Measurements from ENCODE around the gene ANGPTL8. TPM values are rescaled to one million over a fixed set of nuclear protein-coding genes. Genes with fewer than 3 reads are reported as not detected.

ANGPTL8 gene
- total and polyA plus RNA-seq, 10 of the 15 experiments (the other 5 are each of a cell fraction or from before 2014, with no cell fraction given) = not detected

DNA sequence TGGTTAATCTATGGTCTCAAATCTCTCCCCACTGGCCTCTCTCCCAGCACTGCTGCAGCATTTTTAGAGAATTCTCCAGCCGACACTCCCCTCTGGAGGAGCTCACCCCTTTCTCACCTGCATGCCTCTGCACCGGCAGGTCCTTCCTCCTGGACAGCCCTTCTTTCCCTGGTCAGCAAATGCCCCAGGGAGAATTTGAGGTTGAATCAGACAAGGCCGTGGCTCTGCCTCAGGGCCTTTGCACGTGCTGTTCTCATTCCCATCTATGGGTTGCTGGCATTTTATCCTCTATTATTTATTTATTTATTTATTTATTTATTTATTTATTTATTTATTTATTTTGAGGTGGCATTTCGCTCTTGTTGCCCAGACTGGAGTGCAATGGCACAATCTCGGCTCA is 24.3 kb downstream of the ANGPTL8 start:
- TF ChIP-seq CREB1 (IDR thresholded peaks at IDR 0.05; ENCODE audit: low read depth) = no peak
- TF ChIP-seq JUNB (IDR thresholded peaks at IDR 0.05) = no peak
- TF ChIP-seq FOXM1 (IDR thresholded peaks at IDR 0.05; ENCODE audit: low read depth, low read length) = no peak
- TF ChIP-seq JUND (IDR thresholded peaks at IDR 0.05; ENCODE audit: low read depth, low read length) = no peak
- no peak for TF ChIP-seq POLR2AphosphoS2 (IDR thresholded peaks at IDR 0.05; ENCODE audit: low read depth, low read length)
- TF ChIP-seq, protein P1, sequence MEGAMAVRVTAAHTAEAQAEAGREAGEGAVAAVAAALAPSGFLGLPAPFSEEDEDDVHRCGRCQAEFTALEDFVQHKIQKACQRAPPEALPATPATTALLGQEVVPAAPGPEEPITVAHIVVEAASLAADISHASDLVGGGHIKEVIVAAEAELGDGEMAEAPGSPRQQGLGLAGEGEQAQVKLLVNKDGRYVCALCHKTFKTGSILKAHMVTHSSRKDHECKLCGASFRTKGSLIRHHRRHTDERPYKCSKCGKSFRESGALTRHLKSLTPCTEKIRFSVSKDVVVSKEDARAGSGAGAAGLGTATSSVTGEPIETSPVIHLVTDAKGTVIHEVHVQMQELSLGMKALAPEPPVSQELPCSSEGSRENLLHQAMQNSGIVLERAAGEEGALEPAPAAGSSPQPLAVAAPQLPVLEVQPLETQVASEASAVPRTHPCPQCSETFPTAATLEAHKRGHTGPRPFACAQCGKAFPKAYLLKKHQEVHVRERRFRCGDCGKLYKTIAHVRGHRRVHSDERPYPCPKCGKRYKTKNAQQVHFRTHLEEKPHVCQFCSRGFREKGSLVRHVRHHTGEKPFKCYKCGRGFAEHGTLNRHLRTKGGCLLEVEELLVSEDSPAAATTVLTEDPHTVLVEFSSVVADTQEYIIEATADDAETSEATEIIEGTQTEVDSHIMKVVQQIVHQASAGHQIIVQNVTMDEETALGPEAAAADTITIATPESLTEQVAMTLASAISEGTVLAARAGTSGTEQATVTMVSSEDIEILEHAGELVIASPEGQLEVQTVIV (IDR thresholded peaks at IDR 0.05; ENCODE audit: borderline replicate concordance, partially characterized antibody) = no peak
- TF ChIP-seq CEBPB (IDR thresholded peaks at IDR 0.05; ENCODE audit: borderline replicate concordance in 1 of 2, low read depth in 2 of 2, low read length in 2 of 2) = no peak
- TF ChIP-seq, protein P2, sequence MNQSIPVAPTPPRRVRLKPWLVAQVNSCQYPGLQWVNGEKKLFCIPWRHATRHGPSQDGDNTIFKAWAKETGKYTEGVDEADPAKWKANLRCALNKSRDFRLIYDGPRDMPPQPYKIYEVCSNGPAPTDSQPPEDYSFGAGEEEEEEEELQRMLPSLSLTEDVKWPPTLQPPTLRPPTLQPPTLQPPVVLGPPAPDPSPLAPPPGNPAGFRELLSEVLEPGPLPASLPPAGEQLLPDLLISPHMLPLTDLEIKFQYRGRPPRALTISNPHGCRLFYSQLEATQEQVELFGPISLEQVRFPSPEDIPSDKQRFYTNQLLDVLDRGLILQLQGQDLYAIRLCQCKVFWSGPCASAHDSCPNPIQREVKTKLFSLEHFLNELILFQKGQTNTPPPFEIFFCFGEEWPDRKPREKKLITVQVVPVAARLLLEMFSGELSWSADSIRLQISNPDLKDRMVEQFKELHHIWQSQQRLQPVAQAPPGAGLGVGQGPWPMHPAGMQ (IDR thresholded peaks at IDR 0.05; ENCODE audit: borderline replicate concordance) = no peak
- TF ChIP-seq, protein P3, sequence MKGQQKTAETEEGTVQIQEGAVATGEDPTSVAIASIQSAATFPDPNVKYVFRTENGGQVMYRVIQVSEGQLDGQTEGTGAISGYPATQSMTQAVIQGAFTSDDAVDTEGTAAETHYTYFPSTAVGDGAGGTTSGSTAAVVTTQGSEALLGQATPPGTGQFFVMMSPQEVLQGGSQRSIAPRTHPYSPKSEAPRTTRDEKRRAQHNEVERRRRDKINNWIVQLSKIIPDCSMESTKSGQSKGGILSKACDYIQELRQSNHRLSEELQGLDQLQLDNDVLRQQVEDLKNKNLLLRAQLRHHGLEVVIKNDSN (IDR thresholded peaks at IDR 0.05; ENCODE audit: borderline replicate concordance, extremely low read length, insufficient read depth, low read depth, low read length) = no peak
- no peak for TF ChIP-seq SIX5 (IDR thresholded peaks at IDR 0.05; ENCODE audit: low read depth, low read length, severe bottlenecking)
- TF ChIP-seq NRF1 (conservative IDR thresholded peaks at IDR 0.05; ENCODE audit: low read depth, low read length) = no peak
- TF ChIP-seq CHD4 (IDR thresholded peaks at IDR 0.05) = no peak
- no peak for TF ChIP-seq SP1 (IDR thresholded peaks at IDR 0.05; ENCODE audit: low read depth, low read length)
- no peak for TF ChIP-seq ZNF24 (IDR thresholded peaks at IDR 0.05)
- TF ChIP-seq KAT2A (conservative IDR thresholded peaks at IDR 0.05; ENCODE audit: control insufficient read depth, low read depth, low read length) = no peak
- H3K4me2 ChIP-seq (ENCODE audit: control insufficient read depth, insufficient read depth) = no peak overlapping the region
- H3K4me1 ChIP-seq (ENCODE audit: control insufficient read depth, insufficient read depth, low read length) = peaks cover 5% of the 10 kb centered on the region; the same call in 1 of the 2 replicates
- ChIA-PET CTCF (interaction anchor here (1.0 to 1.5 kb wide), 3 partner anchors 8 to 114 kb away, joined by 3 to 6 read pairs (median 5); no protein-coding TSS in a partner anchor), SMC1A (ENCODE audit: uncharacterized antibody, unreplicated experiment) (no interaction called here), RAD21 (ENCODE audit: unreplicated experiment) (no interaction called here), POLR2A (no interaction called here)
- H3K9me3 ChIP-seq (replicated peaks; ENCODE audit: control insufficient read depth, insufficient read depth, low read length) = no peaks in the 10 kb centered on the region
- no peak overlapping the region for H2AFZ ChIP-seq (ENCODE audit: control insufficient read depth, low read depth, low read length)
- in situ Hi-C loops (cut with MboI) = no loop called here
- ATAC-seq (no peak), DNase-seq (ENCODE audit: low read depth, low spot score) (no peak), FAIRE-seq (no peak)
- no peaks in the 10 kb centered on the region for H3K27me3 ChIP-seq (replicated peaks in 1 of 2; ENCODE audit: control insufficient read depth in 2 of 2, insufficient read depth in 2 of 2, low read length in 1 of 2)
- no peaks in the 10 kb centered on the region for H3K36me3 ChIP-seq (ENCODE audit: control insufficient read depth in 2 of 2, insufficient read depth in 2 of 2, low read length in 1 of 2)
- no peaks in the 10 kb centered on the region for H4K20me1 ChIP-seq (ENCODE audit: control insufficient read depth, insufficient read depth)
- BruUV-seq (replicated peaks) = no TSS peak
- H3K4me3 ChIP-seq = no peak overlapping the region
- 99% methylated on average over 6 of the region's 6 CpGs for WGBS (ENCODE audit: insufficient coverage, insufficient replicate concordance, low lambda C conversion rate, missing lambda C conversion rate)
- H3K27ac ChIP-seq (ENCODE audit: control insufficient read depth, insufficient read depth) = no peak overlapping the region
- intact Hi-C loops (cut with micrococcal nuclease; ENCODE audit: unreplicated experiment) = no loop called here
- no peak overlapping the region for H3K9ac ChIP-seq (ENCODE audit: control insufficient read depth, insufficient read depth, low read length)
- no peaks in the 10 kb centered on the region for H3K79me2 ChIP-seq (ENCODE audit: control insufficient read depth, insufficient read depth, low read length)

Data from GM12878 (cell line).